K562 (cell line): ENCODE measurements around the gene ABCF3.

Experiments
- CHD2 ChIP-seq: IDR thresholded peaks from 2 replicates; pipeline ENCODE4 v1.6.1; 2011; ENCODE audit warnings: low read depth, low read length
- CTCF ChIP-seq, 3 experiments: IDR thresholded peaks in 2 of 3; conservative IDR thresholded peaks in 1 of 3; 2 replicates each; pipeline ENCODE4 v1.5.1; 2011 to 2012; ENCODE audit warnings: low read length in 3 of 3, mild to moderate bottlenecking in 3 of 3, control low read depth in 2 of 3, improper control_type of control experiment in 1 of 3, inconsistent platforms in 1 of 3, low read depth in 1 of 3, mixed read lengths in 1 of 3, moderate library complexity in 1 of 3; ENCODE audit not compliant: insufficient read depth in 2 of 3
- EGR1 ChIP-seq: fragments of 450-650 bp; conservative IDR thresholded peaks from 2 replicates; pipeline ENCODE4 v1.6.1; 2017; ENCODE audit warnings: mild to moderate bottlenecking
- ELF4 ChIP-seq: fragments of 450-650 bp; formaldehyde crosslinking; IDR thresholded peaks from 2 replicates; pipeline ENCODE4 v1.4.0; 2022; ENCODE audit warnings: missing genetic modification characterization
- JUNB ChIP-seq: fragments of 450-650 bp; formaldehyde crosslinking; conservative IDR thresholded peaks from 2 replicates; pipeline ENCODE4 v1.4.0; 2020; ENCODE audit warnings: mild to moderate bottlenecking
- KDM2B ChIP-seq: fragments of 250-450 bp; sonication (Bioruptor Pico); IDR thresholded peaks from 2 replicates; pipeline ENCODE4 v1.8.0; 2021; ENCODE audit warnings: mild to moderate bottlenecking, moderate library complexity
- LCOR ChIP-seq: sonication (generic); formaldehyde crosslinking; IDR thresholded peaks from 2 replicates; pipeline ENCODE4 v1.8.0; 2022; ENCODE audit warnings: mild to moderate bottlenecking, missing genetic modification reagents
- NR4A1 ChIP-seq, 2 experiments: fragments of 250-450 bp in 1 of 2; fragments of 450-650 bp in 1 of 2; sonication (Bioruptor Pico) in 1 of 2; IDR thresholded peaks; 2 replicates each; pipeline versions ENCODE4 v1.4.0 to v1.6.1; 2016 to 2020; ENCODE audit warnings: mild to moderate bottlenecking in 2 of 2, missing compliant biosample characterization in 1 of 2, missing genetic modification characterization in 1 of 2, moderate library complexity in 1 of 2
- RNF2 ChIP-seq: sonication (generic); IDR thresholded peaks from 2 replicates; pipeline ENCODE4 v1.6.1; 2016
- RNF219 ChIP-seq: fragments of 250-450 bp; sonication (Bioruptor Pico); IDR thresholded peaks from 2 replicates; pipeline ENCODE4 v1.5.0; 2022; ENCODE audit warnings: mild to moderate bottlenecking
- SNAPC5 ChIP-seq: fragments of 250-450 bp; sonication (Bioruptor Pico); IDR thresholded peaks from 2 replicates; pipeline ENCODE4 v1.8.0; 2021; ENCODE audit warnings: moderate library complexity, mild to moderate bottlenecking, inconsistent platforms
- ZNF174 ChIP-seq: fragments of 250-450 bp; sonication (Bioruptor Pico); IDR thresholded peaks from 2 replicates; pipeline ENCODE4 v1.4.0; 2020; ENCODE audit warnings: mild to moderate bottlenecking
- ZNF263 ChIP-seq: sonication (generic); formaldehyde crosslinking; IDR thresholded peaks from 2 replicates; pipeline ENCODE4 v1.8.0; 2022; ENCODE audit warnings: mild to moderate bottlenecking, missing genetic modification reagents, borderline replicate concordance
- ZNF699 ChIP-seq: fragments of 250-450 bp; sonication (Bioruptor Pico); IDR thresholded peaks from 2 replicates; pipeline ENCODE4 v1.8.0; 2021; ENCODE audit warnings: mild to moderate bottlenecking, moderate library complexity; ENCODE audit not compliant: insufficient replicate concordance

GRCh38 chr3:184188080-184188479, 2.1 kb downstream of the ABCF3 start:
- TF ChIP-seq ZNF699, result no peak
- no peak for TF ChIP-seq ZNF263 (CRISPR knock-in tag)
- no peak for TF ChIP-seq CTCF (IDR thresholded peaks at IDR 0.05 in 2 of 3, conservative IDR thresholded peaks at IDR 0.05 in 1 of 3; ENCODE audit: insufficient read depth in 2 of 3, low read depth in 1 of 3, low read length in 3 of 3)
- TF ChIP-seq SNAPC5 (CRISPR knock-in tag), result no peak
- TF ChIP-seq ZNF174 (CRISPR knock-in tag), result no peak
- TF ChIP-seq RNF219 (CRISPR knock-in tag), result no peak
- no peak for TF ChIP-seq RNF2
- TF ChIP-seq EGR1, result no peak
- no peak for TF ChIP-seq CHD2
- no peak for TF ChIP-seq LCOR (CRISPR knock-in tag)
- TF ChIP-seq KDM2B (CRISPR knock-in tag), result no peak
- no peak for TF ChIP-seq ELF4 (CRISPR knock-in tag)
- no peak for TF ChIP-seq JUNB (CRISPR knock-in tag)
- TF ChIP-seq NR4A1 (CRISPR knock-in tag; IDR thresholded peaks at IDR 0.05), result no peak
- no peak for TF ChIP-seq NR4A1 (tag; IDR thresholded peaks at IDR 0.05)
